HG02973 (cell line): ENCODE results near the gene EPS15.
"Not testable (repeated sequence)": the region's sequence is repeated elsewhere in the genome, so short reads cannot be mapped to it uniquely, and the experiment has no call there.

Source experiments
- ATAC-seq: cut with Tn5 transposase; IDR thresholded peaks from one replicate; pipeline ENCODE4 v1.9.1; 2021; ENCODE audit warnings: moderate library complexity; ENCODE audit not compliant: unreplicated experiment

Gene EPS15

DNA sequence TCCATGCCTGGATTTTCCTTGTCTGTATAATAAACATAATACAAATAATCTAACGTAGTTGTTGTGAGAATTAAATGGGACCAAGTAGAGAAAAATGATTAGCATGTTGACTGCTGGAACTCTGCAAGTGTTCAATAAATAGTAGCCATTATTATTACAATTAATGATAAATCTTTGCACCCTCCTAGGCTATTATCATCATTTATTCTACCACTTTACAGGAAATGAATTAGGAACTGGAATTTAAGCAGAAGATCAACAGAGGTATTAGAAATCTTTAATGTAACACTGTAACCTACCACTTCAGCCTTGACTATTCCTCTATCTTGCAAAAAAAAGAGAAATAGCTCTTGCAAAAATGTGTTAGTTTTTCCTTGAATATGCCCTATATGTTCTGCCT is 126.8 kb downstream of the EPS15 start:
- no peak for ATAC-seq

DNA sequence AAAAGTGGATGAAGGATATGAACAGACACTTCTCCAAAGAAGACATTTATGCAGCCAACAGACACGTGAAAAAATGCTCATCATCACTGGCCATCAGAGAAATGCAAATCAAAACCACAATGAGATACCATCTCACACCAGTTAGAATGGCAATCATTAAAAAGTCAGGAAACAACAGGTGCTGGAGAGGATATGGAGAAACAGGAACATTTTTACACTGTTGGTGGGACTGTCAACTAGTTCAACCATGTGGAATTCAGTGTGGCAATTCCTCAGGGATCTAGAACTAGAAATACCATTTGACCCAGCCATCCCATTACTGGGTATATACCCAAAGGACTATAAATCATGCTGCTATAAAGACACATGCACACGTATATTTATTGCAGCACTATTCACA is 128.4 kb downstream of the EPS15 start:
- ATAC-seq: not testable (repeated sequence)

DNA sequence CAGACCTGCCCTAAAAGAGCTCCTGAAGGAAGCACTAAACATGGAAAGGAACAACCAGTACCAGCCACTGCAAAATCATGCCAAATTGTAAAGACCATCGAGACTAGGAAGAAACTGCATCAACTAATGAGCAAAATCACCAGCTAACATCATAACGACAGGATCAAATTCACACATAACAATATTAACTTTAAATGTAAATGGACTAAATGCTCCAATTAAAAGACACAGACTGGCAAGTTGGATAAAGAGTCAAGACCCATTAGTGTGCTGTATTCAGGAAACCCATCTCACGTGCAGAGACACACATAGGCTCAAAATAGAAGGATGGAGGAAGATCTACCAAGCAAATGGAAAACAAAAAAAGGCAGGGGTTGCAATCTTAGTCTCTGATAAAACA is 131.8 kb downstream of the EPS15 start:
- ATAC-seq: not testable (repeated sequence)

DNA sequence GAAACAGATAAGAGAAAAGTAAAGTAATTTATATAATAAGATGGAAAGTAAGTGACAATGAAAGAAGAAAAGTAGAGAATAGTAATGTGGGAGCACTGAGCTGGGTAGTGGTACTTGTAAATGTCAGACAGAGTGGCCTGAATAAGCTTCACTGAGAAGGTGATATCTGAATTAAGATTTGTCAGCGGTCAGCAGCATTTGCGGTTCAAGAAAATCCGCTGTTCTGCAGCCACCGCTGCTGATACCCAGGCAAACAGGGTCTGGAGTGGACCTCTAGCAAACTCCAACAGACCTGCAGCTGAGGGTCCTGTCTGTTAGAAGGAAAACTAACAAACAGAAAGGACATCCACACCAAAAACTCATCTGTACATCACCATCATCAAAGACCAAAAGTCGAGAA is 132.8 kb downstream of the EPS15 start:
- not testable (repeated sequence) for ATAC-seq

DNA sequence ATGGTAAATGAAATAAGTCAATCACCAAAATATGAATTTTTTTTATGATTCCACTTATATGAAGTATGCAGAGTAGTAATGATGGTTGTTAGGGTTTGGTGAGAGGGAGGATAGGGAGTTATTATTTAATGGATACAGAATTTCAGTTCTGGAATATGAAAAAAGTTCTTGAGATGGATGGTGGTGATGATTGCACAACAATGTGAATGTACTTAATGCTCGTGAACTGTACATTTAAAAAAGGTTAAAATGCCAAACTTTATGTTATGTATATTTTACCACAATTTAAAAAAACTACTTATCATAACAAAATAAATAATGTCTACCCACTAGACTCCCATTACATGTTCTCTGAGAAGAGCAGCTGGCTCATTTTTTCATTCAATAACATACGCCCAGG is 133.3 kb downstream of the EPS15 start:
- ATAC-seq: no peak

DNA sequence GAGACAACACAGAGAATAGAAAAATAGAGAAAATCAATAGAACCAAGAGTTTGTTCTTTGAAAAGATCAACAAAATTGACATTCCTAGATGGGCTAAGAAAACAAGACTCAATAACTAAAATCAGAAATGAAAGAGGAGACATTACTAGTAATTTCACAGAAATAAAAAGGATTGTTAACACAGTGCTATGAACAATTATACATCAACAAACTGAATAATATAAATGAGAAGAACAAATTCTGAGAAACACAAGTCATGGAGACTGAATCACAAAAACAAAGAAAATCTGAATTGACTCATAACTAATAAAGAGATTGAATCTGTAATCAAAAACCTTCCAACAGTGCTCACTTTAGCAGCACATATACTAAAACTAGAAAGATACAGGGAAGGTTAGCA is 137.1 kb downstream of the EPS15 start:
- ATAC-seq: no peak

DNA sequence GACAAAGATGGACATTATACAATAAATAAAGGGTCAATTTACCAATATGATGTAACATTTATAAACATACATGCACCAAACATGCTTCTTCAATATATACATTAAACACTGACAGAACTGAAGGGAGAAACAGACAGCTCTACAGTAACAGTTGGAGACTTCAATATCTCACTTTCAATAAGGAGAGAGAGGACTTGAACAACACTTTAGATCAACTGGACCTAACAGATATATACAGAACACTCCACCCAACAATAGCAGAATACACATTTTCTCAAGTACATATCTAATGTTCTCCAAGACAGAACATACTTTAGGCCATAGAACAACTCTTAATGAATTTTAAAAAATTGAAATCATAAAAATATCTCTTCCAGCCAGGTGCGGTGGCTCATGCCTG is 138.1 kb downstream of the EPS15 start:
- ATAC-seq: no peak

DNA sequence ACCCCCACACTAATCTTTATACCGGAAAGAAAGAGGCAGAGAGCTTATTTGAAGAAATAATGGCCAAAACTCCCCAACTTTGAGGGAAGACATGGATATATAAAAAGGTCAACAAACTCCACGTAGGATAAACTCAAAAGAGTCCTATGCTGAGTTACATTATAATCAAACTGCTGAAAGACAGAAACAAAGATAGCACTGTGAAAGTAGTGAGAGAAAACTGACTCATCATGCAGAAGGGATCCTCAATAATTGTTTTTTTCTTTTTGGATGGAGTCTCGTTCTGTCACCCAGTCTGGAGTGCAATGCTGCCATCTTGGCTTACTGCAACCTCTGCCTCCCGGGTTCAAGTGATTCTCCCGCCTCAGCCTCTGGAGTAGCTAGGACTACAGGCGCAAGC is 140.2 kb downstream of the EPS15 start:
- ATAC-seq: no peak

DNA sequence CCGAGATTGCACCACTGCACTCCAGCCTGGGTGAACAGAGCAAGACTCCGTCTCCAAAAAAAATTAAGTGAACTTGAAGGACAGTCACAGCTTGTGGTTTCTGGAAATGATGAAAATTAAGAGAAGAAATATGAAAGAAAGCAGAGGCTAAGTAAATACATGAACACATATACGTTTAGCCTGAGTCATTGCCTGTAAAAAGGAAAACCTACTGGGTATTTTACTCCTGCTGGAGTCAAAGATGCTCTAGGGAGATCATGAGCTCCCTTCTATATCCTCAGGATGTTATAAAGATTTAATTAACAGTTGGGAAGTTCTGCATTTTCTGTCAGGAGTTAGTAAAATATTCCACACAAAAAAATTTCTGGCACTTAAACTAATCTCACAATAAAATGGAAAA is 145.2 kb downstream of the EPS15 start:
- ATAC-seq: no peak

DNA sequence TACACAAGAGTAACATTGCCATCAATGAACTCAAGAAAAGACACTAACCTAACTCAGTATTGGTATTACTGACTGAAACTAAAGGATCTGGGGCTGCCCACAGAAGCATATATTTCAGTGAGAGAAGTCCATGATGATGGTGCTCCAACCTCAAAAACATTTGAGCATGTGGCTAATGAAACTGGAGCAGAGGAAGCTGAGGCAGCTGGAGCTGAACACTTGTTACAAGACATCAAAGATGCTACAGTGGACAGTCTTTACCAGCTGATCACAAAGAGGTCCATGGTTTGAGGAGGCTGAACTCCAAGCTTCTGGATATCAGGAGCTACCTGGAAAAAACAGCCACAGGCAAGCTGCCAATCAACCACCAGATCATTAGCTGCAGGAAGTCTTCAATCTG is 146.5 kb downstream of the EPS15 start:
- ATAC-seq: no peak

DNA sequence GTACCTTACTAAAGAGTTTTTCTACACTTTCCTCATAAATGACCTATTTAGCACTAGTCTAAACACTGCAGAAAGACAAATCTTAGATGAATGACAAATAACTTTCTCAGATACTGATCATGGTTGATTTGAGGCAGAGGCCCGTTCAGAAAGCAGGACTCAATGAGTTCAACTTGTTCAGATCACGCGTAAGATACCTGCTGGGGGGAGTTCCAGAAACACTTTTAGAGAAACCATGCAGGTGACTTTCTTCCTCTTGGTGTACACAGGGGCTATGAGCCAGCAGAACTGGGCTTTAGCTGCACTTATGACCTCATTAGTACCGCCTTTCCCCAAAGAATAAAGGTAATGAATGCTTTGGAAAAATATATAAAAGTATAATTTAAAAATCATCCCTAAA is 149.9 kb downstream of the EPS15 start:
- ATAC-seq: no peak

DNA sequence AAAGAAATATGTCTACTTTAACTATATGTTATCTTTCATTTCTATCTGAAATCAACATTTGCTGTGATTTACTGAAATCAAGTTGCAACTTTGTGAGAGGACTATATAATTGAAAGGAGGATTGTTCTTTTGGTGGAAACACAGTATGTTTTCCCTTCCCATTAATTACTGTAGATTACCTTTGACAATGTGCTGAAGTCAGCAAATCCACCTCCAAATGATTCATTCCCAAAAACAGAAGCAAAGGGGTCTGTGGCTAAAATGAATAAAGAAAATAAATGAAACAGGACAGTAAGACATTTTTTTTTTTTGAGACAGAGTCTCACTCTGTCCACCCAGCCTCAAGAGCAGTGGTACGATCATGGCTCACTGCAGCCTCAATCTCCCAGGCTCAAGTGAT is 153.3 kb downstream of the EPS15 start:
- no peak for ATAC-seq

DNA sequence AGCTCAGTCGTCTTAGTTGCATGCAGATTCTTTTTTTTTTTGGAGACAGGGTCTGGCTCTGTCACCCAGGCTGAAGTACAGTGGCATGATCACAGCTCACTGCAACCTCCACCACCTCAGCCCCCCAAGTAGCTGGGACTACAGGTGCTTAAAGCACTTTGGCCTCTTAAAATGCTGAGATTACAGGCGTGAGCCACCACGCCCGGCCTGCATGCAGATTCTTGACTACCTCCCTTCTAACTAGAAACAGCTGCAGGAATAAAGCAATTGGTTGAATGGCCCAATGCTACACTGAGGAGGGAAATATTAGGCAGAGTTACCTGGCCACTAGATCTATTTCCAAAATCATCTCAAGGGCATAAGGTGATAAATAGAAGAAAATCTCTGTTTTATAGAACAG is 159.2 kb downstream of the EPS15 start:
- no peak for ATAC-seq

DNA sequence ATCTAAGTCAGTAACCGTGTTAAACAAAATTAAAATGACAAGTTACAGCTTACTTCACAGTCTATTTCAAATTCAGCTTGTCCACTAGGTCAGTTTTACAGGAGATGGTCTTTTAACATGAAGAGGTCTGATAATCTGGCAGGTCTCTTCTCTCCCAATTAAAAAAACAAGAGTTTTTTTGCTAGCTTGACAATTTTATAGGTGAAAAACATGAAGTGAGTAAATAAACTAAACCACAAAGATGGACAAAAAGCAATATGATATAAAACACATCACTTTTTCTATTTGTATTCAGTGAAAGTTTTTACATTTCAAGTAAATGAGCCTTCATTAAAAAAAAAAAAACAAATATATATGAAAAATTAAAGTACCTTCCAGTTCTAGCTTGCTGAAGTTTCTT is 163.7 kb downstream of the EPS15 start:
- no peak for ATAC-seq

DNA sequence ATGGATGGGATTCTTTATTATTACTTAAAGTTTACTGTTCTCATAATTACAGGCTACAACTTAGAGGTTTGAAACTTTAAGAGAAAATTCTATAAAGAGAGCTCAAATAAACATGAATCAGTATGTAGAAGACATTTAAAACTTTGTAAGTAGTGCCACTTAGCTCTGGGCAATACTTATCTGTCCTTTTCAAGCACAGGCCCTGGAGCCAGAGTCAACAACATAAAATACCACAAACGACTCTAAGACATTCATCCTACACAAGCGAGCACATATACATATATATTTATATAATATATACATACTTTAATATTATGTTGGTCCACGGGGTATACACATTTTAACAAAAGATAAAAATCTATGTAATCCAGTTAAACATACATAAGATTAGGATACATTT is 164.7 kb downstream of the EPS15 start:
- ATAC-seq: no peak

DNA sequence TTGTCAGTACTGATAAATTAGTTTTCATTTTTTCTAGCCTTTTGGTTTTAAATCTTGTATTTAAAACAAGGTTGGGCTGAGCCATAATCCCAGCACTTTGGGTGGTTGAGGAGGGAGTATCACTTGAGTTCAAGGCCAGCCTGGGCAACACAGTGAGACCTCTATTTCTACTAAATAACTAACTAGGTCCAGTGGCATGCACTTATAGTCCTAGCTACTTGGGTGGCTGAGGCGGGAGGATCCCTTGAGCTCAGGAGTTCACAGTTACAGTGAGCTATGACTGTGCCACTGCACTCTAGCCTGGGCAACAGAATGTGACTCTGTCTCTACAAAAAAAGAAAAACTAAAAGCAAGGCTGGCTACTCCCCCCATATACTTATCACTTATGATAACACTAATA is 167.2 kb downstream of the EPS15 start:
- ATAC-seq: no peak

DNA sequence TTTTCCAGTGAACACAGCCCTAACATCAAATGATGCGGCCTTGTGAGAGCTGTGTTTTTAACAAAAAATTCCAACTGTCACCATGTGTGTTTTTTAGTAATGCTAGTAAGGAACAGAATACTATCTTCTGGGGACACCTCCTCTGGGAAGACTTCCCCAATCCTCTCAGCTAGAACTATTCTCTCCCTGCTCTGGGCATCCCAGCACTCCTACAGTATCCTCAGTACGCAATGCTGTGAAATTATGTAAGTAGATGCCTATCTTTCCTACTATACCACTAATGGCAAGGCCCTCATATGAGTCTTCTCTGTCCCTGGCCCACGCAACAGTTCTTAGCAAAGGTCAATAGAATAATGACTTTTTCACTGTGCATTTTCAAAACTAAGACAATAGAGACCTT is 169.2 kb downstream of the EPS15 start:
- no peak for ATAC-seq

DNA sequence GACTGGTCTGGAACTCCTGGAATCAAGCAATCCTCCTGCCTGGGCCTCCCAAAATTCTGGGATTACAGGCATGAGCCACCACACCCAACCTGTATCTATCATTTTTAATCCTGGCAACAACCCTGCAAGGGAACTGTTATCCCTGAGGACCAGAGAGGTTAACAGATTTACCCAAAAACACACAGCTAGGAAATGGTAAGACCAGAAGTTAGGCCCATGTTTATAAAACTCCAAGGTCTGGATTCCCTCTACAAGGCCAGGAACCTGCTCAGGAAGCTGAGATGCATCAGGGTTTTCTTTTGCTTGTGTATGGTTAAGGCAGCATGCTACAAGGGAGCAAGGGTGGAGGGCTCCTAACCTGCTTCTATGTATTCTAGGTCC is 170.9 kb downstream of the EPS15 start:
- ATAC-seq: no peak

DNA sequence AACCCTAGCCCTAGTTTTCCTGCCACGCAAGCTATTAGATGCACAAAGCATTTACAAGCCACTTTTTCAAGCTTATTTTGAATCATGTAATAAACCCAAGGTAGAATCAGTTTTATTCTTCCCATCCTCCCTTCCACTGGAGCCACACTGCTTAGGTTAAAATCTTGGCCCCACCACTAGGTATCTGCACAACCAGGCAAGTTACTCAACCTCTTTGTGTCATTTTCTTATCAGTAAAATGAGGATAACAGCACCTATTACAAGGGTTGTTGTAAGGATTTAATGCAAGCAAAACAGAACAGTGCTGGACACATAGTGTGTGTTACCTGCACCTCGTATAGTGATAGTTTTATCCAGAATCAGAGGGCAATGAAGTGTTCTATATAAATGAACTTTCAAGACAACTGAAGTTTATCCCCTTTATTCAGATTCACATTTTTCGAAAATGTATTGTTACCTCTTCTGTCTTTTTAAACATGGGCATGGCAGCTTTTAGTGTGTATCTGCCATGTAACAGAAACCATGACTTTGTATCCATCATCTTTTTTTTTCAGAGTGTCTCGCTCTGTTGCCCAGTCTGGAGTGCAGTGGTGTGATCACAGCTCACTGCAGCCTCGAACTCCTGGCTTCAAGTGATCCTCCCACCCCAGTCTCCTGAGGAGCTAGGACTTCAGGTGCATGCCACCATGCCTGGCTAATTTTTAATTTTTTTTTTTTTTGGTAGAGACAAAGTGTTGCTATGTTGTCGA is 171.5 kb downstream of the EPS15 start:
- ATAC-seq: no peak

DNA sequence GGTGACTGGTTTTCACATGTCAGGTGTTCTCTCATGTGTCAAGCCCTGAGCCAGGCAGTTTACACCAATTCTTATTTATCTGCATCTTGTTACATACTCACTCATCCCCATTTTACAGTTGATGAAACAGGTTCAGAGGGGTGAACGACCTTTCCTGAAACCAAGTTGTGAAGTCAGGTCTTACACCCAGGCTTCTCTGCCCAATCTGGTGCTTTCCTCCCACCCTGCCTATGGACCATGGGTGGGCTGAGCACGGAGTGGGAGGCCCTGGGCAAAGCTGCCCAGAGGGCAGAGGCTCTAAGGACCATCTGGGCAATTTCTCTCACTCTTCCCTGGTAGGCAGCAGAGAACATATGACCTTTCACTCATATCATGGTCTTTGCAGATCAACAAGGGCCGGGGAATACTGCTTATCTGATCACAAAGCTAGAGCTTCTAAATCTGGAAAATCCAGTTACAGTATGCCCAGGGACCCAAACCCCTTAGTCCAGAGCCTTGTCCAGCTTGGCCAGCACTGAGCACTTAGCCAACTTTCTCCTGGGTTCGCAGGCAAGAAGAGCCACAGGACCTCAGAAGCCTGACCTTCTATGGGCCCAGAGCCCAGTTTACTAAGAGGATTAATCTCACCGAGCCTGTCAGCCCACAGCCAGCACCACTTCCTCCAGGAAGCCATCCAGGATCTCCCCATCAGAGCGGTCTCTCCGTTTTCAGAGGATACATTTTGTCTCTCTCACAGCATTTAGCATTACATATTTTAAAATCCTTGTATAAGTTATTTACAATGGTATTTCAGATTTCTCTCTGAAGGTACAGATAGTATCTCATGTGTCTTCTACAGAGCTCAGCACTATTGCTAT is 172.8 kb downstream of the EPS15 start:
- ATAC-seq: no peak

DNA sequence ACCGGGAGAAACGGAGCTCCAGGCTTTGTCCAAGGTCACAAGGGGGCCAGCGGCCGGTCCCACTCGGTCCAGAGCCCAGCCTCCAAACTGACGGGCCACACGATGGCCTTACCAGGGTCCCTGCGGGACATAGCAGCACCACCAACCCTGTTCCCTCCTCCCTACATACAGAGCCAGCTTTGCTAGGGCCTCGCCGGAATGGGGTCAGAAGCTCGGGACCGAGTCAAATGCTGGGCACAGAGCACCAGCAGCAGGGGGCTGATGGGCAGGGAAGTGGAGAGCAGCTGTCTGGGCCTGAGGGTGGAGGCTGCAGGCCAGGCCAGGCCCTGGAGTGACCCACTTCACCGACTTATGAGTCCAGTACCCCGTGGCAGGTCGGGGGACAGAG is 173.8 kb downstream of the EPS15 start:
- ATAC-seq: no peak

DNA sequence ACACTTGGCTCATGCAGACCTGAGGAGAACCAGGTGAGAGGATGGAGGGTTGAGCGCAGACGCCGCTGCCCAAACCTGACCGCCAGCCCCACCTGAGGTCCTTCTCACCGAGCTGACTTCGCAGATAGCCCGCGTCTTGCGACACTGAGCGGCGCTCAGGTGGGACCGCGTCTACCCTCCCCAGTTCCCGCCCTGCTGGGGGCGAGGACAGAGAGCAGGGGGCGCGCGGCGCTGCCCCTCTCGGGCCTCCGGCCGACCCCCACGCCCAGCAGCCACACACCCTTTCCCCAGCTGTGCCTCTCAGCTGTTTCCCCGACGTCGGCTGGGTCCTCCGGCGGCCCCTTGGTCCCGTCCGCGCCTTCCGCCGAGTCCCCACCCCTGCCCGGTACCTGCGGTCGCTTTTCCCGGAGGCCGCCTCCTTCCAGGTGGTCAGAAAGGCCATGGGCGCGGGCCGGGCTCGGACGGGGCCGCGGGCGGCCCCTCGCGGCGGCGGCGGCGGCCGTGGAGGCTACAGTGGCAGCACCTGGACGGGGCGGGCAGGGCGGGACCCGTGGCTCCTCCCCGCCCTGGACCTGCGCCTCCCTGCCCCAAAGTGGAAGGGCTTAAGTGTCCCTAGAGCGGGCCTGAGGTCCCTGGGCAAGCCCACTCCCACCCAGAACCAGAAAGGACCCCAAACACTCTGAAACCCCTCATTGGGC is 174.3 kb downstream of the EPS15 start:
- no peak for ATAC-seq
